ENCODE data around the gene GRK3. TPM values are rescaled to one million over a fixed set of nuclear protein-coding genes. Genes with fewer than 3 reads are reported as not detected.

GRK3 gene
- total and polyA plus RNA-seq, 2 donors (not counting 3 experiments of a cell fraction or from before 2014, with no cell fraction given): 0.68 to 4.4 TPM

GRCh38 chr22:25698461-25698860 is 134.0 kb downstream of the GRK3 start:
- H3K79me2 ChIP-seq (ENCODE audit: control insufficient read depth, insufficient read depth, low read length): no peaks in the 10 kb centered on the region
- TF ChIP-seq POLR2A (IDR thresholded peaks at IDR 0.05; ENCODE audit: low read depth, low read length) (no peak), FOS (IDR thresholded peaks at IDR 0.05; ENCODE audit: borderline replicate concordance, insufficient read depth, low read length) (no peak), MYC (IDR thresholded peaks at IDR 0.05; ENCODE audit: low read depth, low read length) (no peak), EZH2 (IDR thresholded peaks at IDR 0.05; ENCODE audit: borderline replicate concordance, low read depth, low read length, severe bottlenecking) (no peak), POLR2AphosphoS5 (IDR thresholded peaks at IDR 0.05; ENCODE audit: insufficient read depth, low read depth, low read length) (no peak), JUN (IDR thresholded peaks at IDR 0.05; ENCODE audit: borderline replicate concordance, insufficient read depth, insufficient read length, low read depth) (no peak), GATA2 (IDR thresholded peaks at IDR 0.05; ENCODE audit: insufficient read depth, insufficient read length, low read depth, low read length) (no peak)
- TF ChIP-seq, protein P1, sequence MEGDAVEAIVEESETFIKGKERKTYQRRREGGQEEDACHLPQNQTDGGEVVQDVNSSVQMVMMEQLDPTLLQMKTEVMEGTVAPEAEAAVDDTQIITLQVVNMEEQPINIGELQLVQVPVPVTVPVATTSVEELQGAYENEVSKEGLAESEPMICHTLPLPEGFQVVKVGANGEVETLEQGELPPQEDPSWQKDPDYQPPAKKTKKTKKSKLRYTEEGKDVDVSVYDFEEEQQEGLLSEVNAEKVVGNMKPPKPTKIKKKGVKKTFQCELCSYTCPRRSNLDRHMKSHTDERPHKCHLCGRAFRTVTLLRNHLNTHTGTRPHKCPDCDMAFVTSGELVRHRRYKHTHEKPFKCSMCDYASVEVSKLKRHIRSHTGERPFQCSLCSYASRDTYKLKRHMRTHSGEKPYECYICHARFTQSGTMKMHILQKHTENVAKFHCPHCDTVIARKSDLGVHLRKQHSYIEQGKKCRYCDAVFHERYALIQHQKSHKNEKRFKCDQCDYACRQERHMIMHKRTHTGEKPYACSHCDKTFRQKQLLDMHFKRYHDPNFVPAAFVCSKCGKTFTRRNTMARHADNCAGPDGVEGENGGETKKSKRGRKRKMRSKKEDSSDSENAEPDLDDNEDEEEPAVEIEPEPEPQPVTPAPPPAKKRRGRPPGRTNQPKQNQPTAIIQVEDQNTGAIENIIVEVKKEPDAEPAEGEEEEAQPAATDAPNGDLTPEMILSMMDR (IDR thresholded peaks at IDR 0.05; ENCODE audit: extremely low read depth in 1 of 2, insufficient read depth in 1 of 2, low read depth in 1 of 2, low read length in 2 of 2): no peak
- TF ChIP-seq, protein P2, sequence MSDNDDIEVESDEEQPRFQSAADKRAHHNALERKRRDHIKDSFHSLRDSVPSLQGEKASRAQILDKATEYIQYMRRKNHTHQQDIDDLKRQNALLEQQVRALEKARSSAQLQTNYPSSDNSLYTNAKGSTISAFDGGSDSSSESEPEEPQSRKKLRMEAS (IDR thresholded peaks at IDR 0.05; ENCODE audit: insufficient read depth, insufficient read length): no peak
- CTCF ChIA-PET: interaction anchor here (0.7 to 1.0 kb wide), 2 partner anchors 16 to 236 kb away, joined by 3 to 4 read pairs; no protein-coding TSS in a partner anchor
- H3K4me3 ChIP-seq (replicated peaks in 1 of 3; ENCODE audit: insufficient read depth in 1 of 3, low read depth in 1 of 3, low read length in 3 of 3): no peak overlapping the region
- no peak for DNase-seq (ENCODE audit: low read depth, low spot score)
- H3K9me1 ChIP-seq (replicated peaks; ENCODE audit: control insufficient read depth, extremely low read depth, insufficient read depth, low read length): no peaks in the 10 kb centered on the region
- no peak overlapping the region for H3K9ac ChIP-seq (replicated peaks; ENCODE audit: extremely low read depth, insufficient read depth, low read length)
- intact Hi-C loops (cut with micrococcal nuclease) (no loop called here), dilution Hi-C loops (cut with MboI; ENCODE audit: extremely low pct_ligation_motif_present, low sequenced_read_pairs) (no loop called here)
- FAIRE-seq: no peak
- no peak overlapping the region for H3K4me2 ChIP-seq (ENCODE audit: insufficient read depth, low read length)
- POLR2A ChIA-PET: no interaction called here
- H2AFZ ChIP-seq (ENCODE audit: low read depth, low read length): no peak overlapping the region
- no peak overlapping the region for H3K27ac ChIP-seq (ENCODE audit: insufficient read depth, low read depth, low read length)
- H3K9me3 ChIP-seq (replicated peaks; ENCODE audit: control insufficient read depth, insufficient read depth, low read length): no peaks in the 10 kb centered on the region
- no peaks in the 10 kb centered on the region for H3K4me1 ChIP-seq (ENCODE audit: control insufficient read depth, extremely low read depth, insufficient read depth, low read length)
- H3K27me3 ChIP-seq (ENCODE audit: control insufficient read depth in 2 of 2, insufficient read depth in 2 of 2, low read length in 2 of 2): no peaks in the 10 kb centered on the region
- no TSS peak for BruUV-seq (replicated peaks)
- no peaks in the 10 kb centered on the region for H3K36me3 ChIP-seq (ENCODE audit: control insufficient read depth in 2 of 2, extremely low read depth in 1 of 2, insufficient read depth in 2 of 2, low read length in 2 of 2)
- no peaks in the 10 kb centered on the region for H4K20me1 ChIP-seq (replicated peaks; ENCODE audit: control insufficient read depth, extremely low read depth, insufficient read depth, low read length)
